Measurements from ENCODE around the gene DMPK. TPM values are rescaled to one million over a fixed set of nuclear protein-coding genes. Genes with fewer than 3 reads are reported as not detected.

DMPK gene
- total and polyA plus RNA-seq, 2 of the 4 experiments (the other 2 are of a cell fraction), result 7.9 to 50.7 TPM

GRCh38 chr19:45825917-45826893 is 43.9 kb upstream of the DMPK start:
- dilution Hi-C loops (cut with HindIII; ENCODE audit: low sequenced_read_pairs, unreplicated experiment), result no loop called here

More at GRCh38 chr19:45825917-45826893, 43.9 kb upstream of the DMPK start:
- H3K4ac ChIP-seq (ENCODE audit: low read depth, low read length), result no peak overlapping the region
- in situ Hi-C loops (cut with MboI; ENCODE audit: low sequenced_read_pairs), result no loop called here
- H3K14ac ChIP-seq (replicated peaks; ENCODE audit: low read depth, low read length), result no peak overlapping the region
- no peak overlapping the region for H4K91ac ChIP-seq (ENCODE audit: insufficient read depth, low read depth, low read length)
- no peaks in the 10 kb centered on the region; a peak in 1 of 4 replicates for H3K79me1 ChIP-seq (ENCODE audit: low read depth in 1 of 2, low read length in 2 of 2)
- H3K23ac ChIP-seq (ENCODE audit: low read depth, low read length), result no peak overlapping the region
- H3K27me3 ChIP-seq (ENCODE audit: control insufficient read depth, insufficient read depth, low read length), result no peaks in the 10 kb centered on the region
- no peak overlapping the region for H4K5ac ChIP-seq (ENCODE audit: low read depth, low read length)
- no peak overlapping the region for H2AK5ac ChIP-seq (ENCODE audit: low read depth, low read length)
- H2AFZ ChIP-seq (replicated peaks; ENCODE audit: low read length, poor library complexity), result peak overlapping the region; percentile 32
- H3K4me1 ChIP-seq (ENCODE audit: control insufficient read depth, insufficient read depth, low read length), result no peaks in the 10 kb centered on the region
- no peak overlapping the region for H3K4me3 ChIP-seq (ENCODE audit: insufficient read depth, low read depth, low read length)
- no peak overlapping the region for H2BK5ac ChIP-seq (ENCODE audit: low read depth, low read length, poor library complexity, severe bottlenecking)
- H2BK20ac ChIP-seq (ENCODE audit: low read depth, low read length), result no peak overlapping the region
- H3K18ac ChIP-seq (ENCODE audit: low read depth, low read length), result no peak overlapping the region
- peaks cover 3% of the 10 kb centered on the region; the same call in 1 of the 2 replicates for H4K20me1 ChIP-seq (ENCODE audit: insufficient read depth, low read length)
- intact Hi-C loops (cut with micrococcal nuclease), result no loop called here
- peak overlapping the region; percentile 28 for H2AK9ac ChIP-seq (replicated peaks; ENCODE audit: low read depth, low read length, poor library complexity)
- H2BK120ac ChIP-seq (ENCODE audit: low read depth, low read length), result no peak overlapping the region
- no peak overlapping the region for H3K9ac ChIP-seq (ENCODE audit: low read depth, low read length)
- no peak for ATAC-seq (ENCODE audit: low read depth)
- DNase-seq, result no peak
- H3K4me2 ChIP-seq (ENCODE audit: low read depth, low read length), result no peak overlapping the region
- no peaks in the 10 kb centered on the region for H3K9me3 ChIP-seq (ENCODE audit: control insufficient read depth, insufficient read depth, low read length)
- TF ChIP-seq USF2 (IDR thresholded peaks at IDR 0.05; ENCODE audit: low read depth, low read length) (no peak), CHD1 (IDR thresholded peaks at IDR 0.05; ENCODE audit: low read depth, low read length) (no peak), FOS (IDR thresholded peaks at IDR 0.05; ENCODE audit: low read depth, low read length) (no peak), SMC3 (IDR thresholded peaks at IDR 0.05; ENCODE audit: low read depth, low read length) (no peak), POLR2A (IDR thresholded peaks at IDR 0.05; ENCODE audit: low read depth, low read length) (no peak), MAFK (IDR thresholded peaks at IDR 0.05; ENCODE audit: low read depth, low read length) (no peak), CEBPB (IDR thresholded peaks at IDR 0.05; ENCODE audit: low read depth, low read length) (no peak), MXI1 (IDR thresholded peaks at IDR 0.05; ENCODE audit: borderline replicate concordance, low read depth, low read length) (no peak), MAZ (IDR thresholded peaks at IDR 0.05; ENCODE audit: borderline replicate concordance, low read depth, low read length) (no peak), ELK1 (IDR thresholded peaks at IDR 0.05; ENCODE audit: borderline replicate concordance, low read depth, low read length) (no peak), RAD21 (IDR thresholded peaks at IDR 0.05; ENCODE audit: low read length) (no peak), BHLHE40 (IDR thresholded peaks at IDR 0.05; ENCODE audit: low read depth, low read length) (no peak)
- TF ChIP-seq, protein P1, sequence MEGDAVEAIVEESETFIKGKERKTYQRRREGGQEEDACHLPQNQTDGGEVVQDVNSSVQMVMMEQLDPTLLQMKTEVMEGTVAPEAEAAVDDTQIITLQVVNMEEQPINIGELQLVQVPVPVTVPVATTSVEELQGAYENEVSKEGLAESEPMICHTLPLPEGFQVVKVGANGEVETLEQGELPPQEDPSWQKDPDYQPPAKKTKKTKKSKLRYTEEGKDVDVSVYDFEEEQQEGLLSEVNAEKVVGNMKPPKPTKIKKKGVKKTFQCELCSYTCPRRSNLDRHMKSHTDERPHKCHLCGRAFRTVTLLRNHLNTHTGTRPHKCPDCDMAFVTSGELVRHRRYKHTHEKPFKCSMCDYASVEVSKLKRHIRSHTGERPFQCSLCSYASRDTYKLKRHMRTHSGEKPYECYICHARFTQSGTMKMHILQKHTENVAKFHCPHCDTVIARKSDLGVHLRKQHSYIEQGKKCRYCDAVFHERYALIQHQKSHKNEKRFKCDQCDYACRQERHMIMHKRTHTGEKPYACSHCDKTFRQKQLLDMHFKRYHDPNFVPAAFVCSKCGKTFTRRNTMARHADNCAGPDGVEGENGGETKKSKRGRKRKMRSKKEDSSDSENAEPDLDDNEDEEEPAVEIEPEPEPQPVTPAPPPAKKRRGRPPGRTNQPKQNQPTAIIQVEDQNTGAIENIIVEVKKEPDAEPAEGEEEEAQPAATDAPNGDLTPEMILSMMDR (conservative IDR thresholded peaks at IDR 0.05; ENCODE audit: low read depth, low read length), result no peak
- H3K56ac ChIP-seq (ENCODE audit: extremely low read depth, insufficient read depth, low read length), result no peak overlapping the region
- H4K8ac ChIP-seq (ENCODE audit: low read depth in 2 of 2, low read length in 2 of 2), result no peak overlapping the region
- ChIA-PET CTCF (interaction anchor here (0.8 kb wide), 1 partner anchor 9 kb away, joined by 3 read pairs; no protein-coding TSS in a partner anchor), POLR2A (ENCODE audit: unreplicated experiment) (interaction anchor here (0.6 kb wide), 1 partner anchor 50 kb away, joined by 17 read pairs; no protein-coding TSS in a partner anchor)
- no peak overlapping the region for H2BK15ac ChIP-seq (ENCODE audit: low read depth, low read length)
- BruUV-seq (replicated peaks), result no TSS peak
- H3K36me3 ChIP-seq (ENCODE audit: control insufficient read depth, insufficient read depth, low read length), result peaks cover 85% of the 10 kb centered on the region
- H3K9me1 ChIP-seq (ENCODE audit: insufficient read depth, low read length), result no peaks in the 10 kb centered on the region
- 83% methylated on average over 8 of the region's 22 CpGs; no CpG with 5 or more reads in 1 of the 2 experiments for WGBS, 2 experiments (ENCODE audit: extremely low coverage in 2 of 2, insufficient read length in 1 of 2)
- H3K27ac ChIP-seq (ENCODE audit: insufficient read depth, low read length), result no peak overlapping the region
